LHCN-M2 (cell line): Measurements from ENCODE around the gene CCNO. TPM values are rescaled to one million over a fixed set of nuclear protein-coding genes. Genes with fewer than 3 reads are reported as not detected.

Source experiments
- DNase-seq: peaks from one replicate; pipeline ENCODE4 v3.0.0-alpha.2; 2012; ENCODE audit warnings: low read depth
- total RNA-seq: library from RNA; depleted of rRNA; stranded (reverse); fragments of >200 nt; gene quantifications from 2 replicates; pipeline ENCODE4 v1.2.3, GENCODE V29; 2014; rRNA removed

Gene CCNO
- total RNA-seq, 1 experiment from 2014 or later = 0.23 TPM

DNA sequence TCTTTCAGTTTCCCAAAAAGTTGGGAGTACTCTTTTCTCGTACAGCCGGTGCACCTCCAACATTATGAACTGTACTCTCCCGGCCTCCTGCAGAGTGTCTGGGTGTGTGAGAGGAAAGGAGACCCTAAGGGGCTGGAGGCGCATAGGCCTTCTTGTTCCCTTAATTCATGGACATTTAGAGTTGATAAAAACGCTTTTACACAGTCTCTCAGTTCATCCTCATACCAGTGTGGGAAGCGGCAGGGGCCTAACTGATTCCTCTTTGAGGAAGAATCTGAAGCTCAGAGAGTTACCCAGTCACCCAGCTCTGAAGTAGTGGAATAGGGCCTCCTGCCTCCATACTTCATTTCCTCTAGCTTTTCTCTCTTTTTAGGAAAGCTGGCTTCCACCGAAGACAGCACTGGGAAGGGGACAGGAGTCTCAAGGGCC lies 9.6 kb downstream of the CCNO start:
- no peak for DNase-seq

DNA sequence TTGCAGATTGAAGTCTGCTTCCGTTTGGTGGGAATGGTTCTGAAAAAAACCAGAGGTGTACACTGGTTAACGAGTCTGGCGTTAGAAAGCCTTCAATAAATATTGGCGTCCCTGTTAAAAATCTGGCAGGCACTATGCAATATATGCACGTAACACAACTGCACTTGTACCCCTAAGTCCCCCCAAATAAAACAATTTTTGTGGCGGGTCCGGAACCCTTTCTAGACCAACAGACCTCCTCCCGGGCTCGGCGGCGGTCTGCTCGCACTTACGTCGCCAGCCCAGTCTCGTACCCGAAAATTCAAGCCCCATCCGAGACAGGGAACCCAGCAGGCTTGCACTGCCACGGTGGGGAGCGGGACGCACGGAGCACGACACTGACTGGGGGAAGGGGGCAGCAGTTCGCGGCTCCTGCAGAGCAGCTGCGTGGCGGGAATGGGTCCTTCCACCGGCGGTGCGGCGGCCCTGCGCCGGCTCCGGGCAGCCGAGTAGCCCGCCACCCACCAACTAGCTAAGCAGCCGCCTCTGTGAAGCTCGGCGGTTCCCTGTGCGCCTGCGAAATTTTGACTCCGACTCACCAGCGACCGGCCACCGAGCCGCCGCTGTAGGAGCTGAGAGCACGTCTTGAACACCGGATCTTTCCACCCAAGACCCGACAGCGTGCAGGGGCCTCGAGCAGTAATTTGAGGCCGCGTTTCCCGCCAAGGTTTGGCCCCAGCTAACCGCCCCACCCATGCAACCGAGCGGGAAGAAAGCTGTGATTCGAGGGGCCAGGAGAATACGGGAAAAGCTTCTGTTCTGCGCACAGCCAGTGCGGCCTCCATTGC lies 10.2 kb downstream of the CCNO start:
- no peak for DNase-seq

DNA sequence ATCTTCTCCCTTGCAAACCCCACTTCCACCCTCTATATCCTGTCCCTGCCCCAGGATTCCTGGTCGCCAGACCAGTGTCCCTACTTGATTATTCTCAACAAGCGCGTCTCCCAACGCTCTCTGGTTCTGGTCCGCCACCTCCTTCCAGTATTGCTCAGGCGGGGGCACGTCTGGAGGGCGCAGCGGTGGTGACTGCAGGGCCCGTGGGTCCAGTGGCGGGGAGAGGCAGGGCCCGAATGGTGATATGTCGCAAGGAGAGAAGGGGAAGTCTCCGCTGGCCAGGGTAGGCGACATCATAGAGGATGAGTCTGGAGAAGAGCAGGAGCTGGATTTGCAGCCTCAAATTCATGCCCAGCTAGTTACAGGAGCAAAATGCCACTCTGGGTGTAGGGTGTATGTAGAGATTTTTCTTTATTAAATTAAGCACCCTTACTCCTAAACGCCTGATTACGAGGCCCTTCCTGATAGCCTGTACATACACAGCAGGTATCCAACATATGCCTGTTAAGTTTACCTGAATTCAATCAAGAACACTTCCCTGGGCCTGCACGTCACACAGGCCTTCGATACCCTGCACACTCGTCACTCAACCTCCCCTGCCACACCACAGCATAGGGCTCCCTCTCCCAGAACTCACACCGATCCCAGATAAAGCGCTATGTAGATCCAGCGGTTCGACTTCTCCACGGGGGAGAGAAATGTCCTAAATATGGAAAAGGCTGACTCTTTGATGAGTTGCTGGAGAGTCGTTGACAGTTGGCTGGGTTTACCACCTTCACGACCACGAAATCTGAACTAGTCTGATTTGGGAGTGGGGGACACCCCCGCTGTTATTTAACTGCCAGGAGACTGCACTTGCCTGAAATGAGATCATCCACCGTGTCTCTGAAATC lies 11.1 kb downstream of the CCNO start:
- no peak for DNase-seq

- no peak for DNase-seq
Observed at GRCh38 chr5:55220433-55221185, 12.8 kb downstream of the CCNO start.

DNA sequence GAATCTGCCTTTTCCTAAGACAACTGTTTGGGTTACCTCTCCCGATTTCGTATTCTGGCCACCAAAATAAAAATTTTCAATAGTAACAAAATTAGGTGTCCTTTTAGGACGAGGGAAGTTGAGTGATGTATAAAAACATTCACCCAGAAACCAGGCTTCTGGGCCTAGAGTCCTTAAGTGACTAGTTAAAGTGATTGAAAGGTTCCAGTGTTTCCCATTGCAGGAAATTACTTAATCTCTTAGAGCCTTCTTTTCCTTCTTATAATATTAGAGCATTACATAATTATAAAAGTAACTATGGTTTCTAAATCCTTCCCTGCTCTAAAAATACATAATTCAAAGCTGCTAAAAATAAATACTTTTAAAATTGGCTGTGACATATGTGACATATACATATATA lies 13.6 kb downstream of the CCNO start:
- DNase-seq = no peak

GRCh38 chr5:55218967-55219366 lies 14.4 kb downstream of the CCNO start:
- no peak for DNase-seq

GRCh38 chr5:55211184-55211874 lies 22.1 kb downstream of the CCNO start:
- no peak for DNase-seq

GRCh38 chr5:55205001-55205400 lies 28.4 kb downstream of the CCNO start:
- no peak for DNase-seq

DNA sequence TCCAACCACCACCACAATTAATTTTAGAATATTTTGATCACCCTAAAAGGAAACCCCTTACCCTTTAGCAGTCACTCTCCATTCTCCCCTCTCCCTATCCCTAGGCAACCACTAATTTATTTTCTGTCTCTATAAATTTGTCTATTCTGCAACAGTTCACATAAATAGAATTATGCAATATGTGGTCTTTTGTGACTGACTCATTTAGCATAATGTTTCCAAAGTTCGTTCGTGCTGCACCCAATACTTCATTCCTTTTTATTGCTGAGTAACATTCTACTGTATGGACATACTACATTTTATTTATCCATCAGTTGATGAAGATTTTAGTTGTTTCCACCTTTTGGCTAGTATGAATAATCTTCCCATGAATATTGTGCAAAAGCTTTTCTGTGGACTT lies 42.2 kb downstream of the CCNO start:
- DNase-seq = peak; percentile 29

DNA sequence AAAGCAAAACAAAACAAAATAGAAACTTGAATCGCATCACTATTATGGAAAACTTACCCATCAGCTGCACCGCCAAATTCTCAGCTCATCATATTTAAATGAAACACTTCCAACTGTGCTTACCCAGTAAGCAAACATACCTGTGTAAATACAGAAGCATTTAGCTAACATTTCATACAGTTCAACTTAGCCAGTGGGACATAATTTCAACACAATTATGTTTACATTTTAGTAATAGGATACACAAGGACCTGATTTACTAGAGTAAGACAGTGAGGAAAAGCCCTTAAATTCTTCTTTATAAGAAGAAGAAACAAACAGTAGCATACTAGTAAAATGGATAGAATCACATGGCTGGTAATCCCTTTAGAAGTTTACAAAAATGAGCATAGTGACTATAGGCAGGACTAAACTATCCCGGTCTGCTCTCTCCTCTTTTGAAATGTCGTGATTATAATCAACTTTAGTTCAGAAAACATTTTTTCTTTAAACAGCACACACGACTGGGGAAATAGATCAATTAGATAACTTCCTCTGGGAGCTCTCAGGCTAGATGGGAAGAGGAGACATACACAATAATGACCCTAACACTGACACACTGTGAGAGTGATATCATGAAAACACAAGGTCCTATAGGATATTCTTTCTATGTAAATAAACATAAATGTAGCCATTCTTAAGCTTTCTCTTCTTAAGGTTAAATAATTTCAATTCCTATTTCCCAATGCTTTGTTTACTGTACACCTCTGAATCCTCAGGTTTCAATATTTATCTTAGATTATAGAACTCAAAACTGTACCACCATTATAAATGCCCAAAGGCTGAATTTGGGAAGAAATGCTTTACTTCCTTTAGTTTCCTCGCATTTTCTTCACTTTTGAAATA lies 44.5 kb downstream of the CCNO start:
- DNase-seq = no peak

GRCh38 chr5:55187370-55187769 lies 46.0 kb downstream of the CCNO start:
- DNase-seq = no peak

Other genes with a start within 250 kb of the CCNO start
- 0.98 and 6.7 TPM in 2 replicates for gene ESM1, start 248.0 kb downstream of the CCNO start, total RNA-seq
- gene GZMK, start 209.4 kb downstream of the CCNO start, total RNA-seq = not detected in 2 replicates
- gene GZMA, start 131.0 kb downstream of the CCNO start, total RNA-seq = not detected in 2 replicates
- gene GPX8, start 73.4 kb downstream of the CCNO start, total RNA-seq = 129 and 135 TPM in 2 replicates
- not detected in 2 replicates for gene CDC20B, start 60.4 kb downstream of the CCNO start, total RNA-seq
- 0.29 and 0.38 TPM in 2 replicates for gene MCIDAS, start 6.3 kb downstream of the CCNO start, total RNA-seq
- 37.8 and 40.3 TPM in 2 replicates for gene DHX29, start 74.1 kb upstream of the CCNO start, total RNA-seq
- 110 and 115 TPM in 2 replicates for gene MTREX, start 74.4 kb upstream of the CCNO start, total RNA-seq